Epidermal melanocyte (primary cell): ENCODE data around the gene LANCL2.
"Not testable (repeated sequence)": the region's sequence is repeated elsewhere in the genome, so short reads cannot be mapped to it uniquely, and the experiment has no call there.

Source experiments
- DNase-seq: peaks from one replicate; pipeline ENCODE4 v3.0.0; 2011; ENCODE audit warnings: low spot score; ENCODE audit not compliant: insufficient read length

Gene LANCL2

GRCh38 chr7:55362927-55363326, 2.2 kb upstream of the LANCL2 start:
- no peak for DNase-seq

DNA sequence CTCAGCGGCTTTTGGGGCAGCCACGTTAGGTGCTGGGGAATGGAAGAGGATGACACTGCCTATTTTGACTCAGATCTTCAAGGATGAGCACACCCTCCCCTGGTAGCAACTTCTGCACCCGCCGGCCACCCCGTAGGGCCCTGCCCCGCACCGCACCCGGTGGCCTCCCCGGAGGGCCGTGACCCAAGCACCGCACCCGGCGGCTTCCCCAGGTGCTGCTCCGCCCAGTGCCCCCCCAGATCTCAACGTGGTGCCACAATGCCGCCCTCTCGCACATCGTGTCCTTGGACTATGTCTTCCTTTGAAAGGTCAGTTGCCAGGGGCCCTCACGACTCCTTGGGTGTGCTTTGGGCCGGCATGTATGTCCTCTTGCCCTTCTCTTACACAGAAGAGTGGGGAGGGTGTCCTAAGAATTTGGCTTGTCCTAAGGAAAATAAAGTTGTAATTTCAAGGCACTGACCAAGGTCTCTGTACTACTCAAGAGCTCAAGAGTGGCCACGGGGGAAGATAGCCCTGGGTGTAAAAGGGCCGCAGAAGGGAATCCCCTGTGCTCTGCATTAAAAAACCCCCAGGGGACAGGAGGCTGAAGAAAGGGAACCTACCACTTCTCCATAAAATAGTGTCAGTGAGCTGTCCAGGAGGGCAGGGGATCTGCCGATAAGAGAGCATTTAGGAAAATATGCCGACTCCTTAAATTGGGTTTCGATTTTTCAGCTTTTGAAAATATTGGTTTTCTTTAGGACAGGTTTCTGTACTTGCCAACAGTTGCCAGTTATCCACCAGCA, 1.6 kb upstream of the LANCL2 start:
- no peak for DNase-seq

- DNase-seq = peak; percentile 87
Observed at GRCh38 chr7:55365675-55366460, 731 bp downstream of the LANCL2 start.

DNA sequence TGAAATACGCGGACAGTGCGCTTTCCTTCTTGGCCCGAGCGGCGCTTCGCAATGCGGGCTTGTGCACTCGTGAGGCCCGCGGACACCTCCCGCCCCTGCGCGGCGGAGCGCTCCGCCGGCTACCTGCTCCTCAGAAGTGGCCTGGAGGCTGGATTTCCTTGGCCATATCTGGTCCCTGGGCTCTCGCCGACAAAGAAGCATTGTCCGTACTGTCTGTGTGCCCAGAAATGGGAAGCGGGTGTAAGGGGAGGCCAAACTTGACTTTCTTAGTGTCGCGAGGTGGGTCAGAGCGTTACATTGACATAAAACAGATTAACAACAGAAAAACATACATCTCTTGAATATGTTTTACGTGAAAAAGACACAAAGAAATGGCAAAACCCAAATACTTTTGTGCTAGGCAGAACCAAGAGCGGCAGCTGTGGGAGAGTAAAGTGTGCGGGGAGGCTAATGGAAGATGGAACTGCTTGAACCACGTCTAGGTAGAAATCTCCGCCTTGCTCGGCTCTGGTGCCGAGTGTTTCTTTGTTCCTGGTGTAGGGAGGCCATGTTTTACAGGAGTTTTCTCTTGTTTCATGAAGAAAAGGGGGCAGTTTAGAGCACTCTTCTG, 1.4 kb downstream of the LANCL2 start:
- no peak for DNase-seq

GRCh38 chr7:55367283-55367840, 2.2 kb downstream of the LANCL2 start:
- DNase-seq = no peak

GRCh38 chr7:55369427-55370400, 4.6 kb downstream of the LANCL2 start:
- DNase-seq = no peak

- DNase-seq = no peak
Observed at GRCh38 chr7:55374213-55374612, 9.1 kb downstream of the LANCL2 start.

- DNase-seq = no peak
Observed at GRCh38 chr7:55375237-55375636, 10.1 kb downstream of the LANCL2 start.

DNA sequence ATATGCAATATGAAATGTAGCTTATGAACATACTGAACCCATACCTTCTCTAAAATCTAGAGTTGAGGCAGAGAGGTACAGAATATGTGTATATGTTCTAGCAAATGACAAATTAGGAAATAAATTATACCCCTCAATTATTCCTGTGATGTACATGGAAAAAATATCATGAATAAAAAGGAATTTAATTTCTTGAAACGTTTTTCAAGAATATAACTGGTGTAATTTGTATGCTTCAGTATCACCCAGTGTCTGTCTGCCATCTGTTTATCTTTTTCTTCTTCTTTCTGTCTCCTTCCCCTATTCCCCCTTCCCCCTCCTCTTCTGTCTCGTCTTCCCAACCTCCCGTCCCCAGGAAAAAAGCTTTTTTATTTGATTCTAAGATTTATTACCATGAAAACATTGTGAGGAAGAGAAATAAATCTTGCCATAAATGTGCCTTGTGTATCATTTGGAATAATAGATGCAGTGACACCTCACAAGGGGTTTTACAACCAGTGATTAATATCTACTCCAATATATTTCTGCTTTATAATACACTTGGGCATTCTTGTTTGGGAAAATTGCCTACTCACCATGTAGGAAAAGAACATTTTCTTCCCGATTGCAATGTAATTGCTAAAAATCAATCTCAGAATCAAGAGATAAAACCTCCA, 12.2 kb downstream of the LANCL2 start:
- no peak for DNase-seq

DNA sequence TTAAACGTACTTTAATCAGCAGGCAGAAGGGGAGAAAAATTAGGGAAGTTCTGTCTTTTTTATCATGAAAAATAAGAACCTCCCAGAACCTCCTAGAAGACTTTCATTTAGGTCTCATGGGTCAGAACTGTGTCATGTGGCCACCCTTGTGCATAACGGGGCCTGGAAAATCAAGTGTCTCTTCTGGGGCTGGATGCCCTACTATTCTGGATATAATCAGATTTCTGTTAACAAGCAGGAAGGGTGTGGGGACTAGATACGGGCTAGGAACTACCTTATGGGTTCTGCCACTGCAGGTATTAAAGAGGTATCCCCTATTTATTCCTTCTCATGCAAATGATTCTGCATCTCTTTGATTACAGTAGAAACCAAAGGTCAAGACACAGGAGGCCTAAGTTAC, 14.1 kb downstream of the LANCL2 start:
- no peak for DNase-seq

GRCh38 chr7:55381189-55381588, 16.1 kb downstream of the LANCL2 start:
- no peak for DNase-seq

- no peak for DNase-seq
Observed at GRCh38 chr7:55381696-55382095, 16.6 kb downstream of the LANCL2 start.

DNA sequence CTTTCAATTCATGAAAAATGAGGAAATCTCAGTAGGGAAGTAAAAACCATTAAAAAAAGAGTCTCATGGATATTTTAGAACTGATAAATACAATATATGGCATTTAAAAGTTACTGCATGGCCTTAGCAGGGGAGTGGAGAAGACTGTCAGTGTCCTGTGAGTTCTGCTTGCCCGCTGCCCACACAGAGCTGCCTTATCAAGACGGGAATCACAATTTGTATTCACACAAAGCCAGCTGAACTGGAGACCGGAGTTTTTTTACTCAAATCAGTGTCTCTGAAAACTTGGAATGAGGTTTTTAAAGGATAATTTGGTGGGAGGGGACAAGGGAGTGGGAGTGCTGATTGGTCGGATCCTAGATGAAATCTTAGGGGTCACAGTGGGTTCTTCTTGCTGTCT, 17.1 kb downstream of the LANCL2 start:
- DNase-seq = no peak

- no peak for DNase-seq
Observed at GRCh38 chr7:55386541-55386940, 21.4 kb downstream of the LANCL2 start.

- no peak for DNase-seq
Observed at GRCh38 chr7:55387062-55387965, 22.2 kb downstream of the LANCL2 start.

DNA sequence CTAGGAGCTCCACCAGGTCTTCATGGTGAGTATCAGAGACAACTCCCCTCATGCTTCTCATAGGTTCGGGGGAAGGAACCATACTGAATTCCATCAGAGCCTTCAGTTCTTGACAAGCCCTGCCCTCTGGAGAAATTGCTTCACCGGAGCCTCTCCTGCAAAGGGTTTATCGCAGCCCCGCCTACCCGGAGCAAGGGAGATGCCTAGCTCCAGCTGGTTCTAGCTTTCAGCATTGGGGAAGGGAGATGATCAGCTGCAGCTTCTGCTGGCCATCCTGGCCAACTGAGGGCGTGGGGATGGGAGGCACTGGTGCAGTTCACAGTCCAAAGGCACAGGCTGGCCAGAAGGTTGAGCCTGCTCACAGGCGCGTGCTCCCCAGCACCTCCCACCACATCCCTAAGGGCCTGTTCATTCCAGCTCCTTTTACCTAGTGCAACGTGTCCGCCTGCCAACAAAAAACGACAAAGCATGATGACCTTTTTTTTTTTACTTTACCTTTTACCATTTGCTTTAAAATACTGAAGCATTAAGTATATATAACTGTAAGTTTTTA, 31.2 kb downstream of the LANCL2 start:
- DNase-seq = no peak

- no peak for DNase-seq
Observed at GRCh38 chr7:55397617-55398016, 32.5 kb downstream of the LANCL2 start.

- no peak for DNase-seq
Observed at GRCh38 chr7:55400191-55400590, 35.1 kb downstream of the LANCL2 start.

GRCh38 chr7:55402506-55402905, 37.4 kb downstream of the LANCL2 start:
- DNase-seq = not testable (repeated sequence)
